HEK293T (cell line): ENCODE measurements around the gene NME7.

Source experiments
- ARNT ChIP-seq: fragments of 450-650 bp; IDR thresholded peaks from 2 replicates; pipeline ENCODE4 v1.6.1; 2017; ENCODE audit warnings: mild to moderate bottlenecking
- BHLHE40 ChIP-seq: fragments of 450-650 bp; IDR thresholded peaks from 2 replicates; pipeline ENCODE4 v1.6.1; 2016; ENCODE audit warnings: mild to moderate bottlenecking, moderate library complexity, borderline replicate concordance
- CTBP1 ChIP-seq: fragments of 450-650 bp; IDR thresholded peaks from 2 replicates; pipeline ENCODE4 v1.6.1; 2016; ENCODE audit warnings: borderline replicate concordance
- ELF4 ChIP-seq: fragments of 450-650 bp; IDR thresholded peaks from 2 replicates; pipeline ENCODE4 v1.6.1; 2017; ENCODE audit warnings: antibody characterized with exemption
- FOXA1 ChIP-seq: fragments of 450-650 bp; IDR thresholded peaks from 2 replicates; pipeline ENCODE4 v1.6.1; 2016; ENCODE audit warnings: mild to moderate bottlenecking
- FOXK2 ChIP-seq: fragments of 450-650 bp; IDR thresholded peaks from 2 replicates; pipeline ENCODE4 v1.6.1; 2016; ENCODE audit warnings: mild to moderate bottlenecking
- FOXM1 ChIP-seq: fragments of 450-650 bp; IDR thresholded peaks from 2 replicates; pipeline ENCODE4 v1.6.1; 2017; ENCODE audit warnings: mild to moderate bottlenecking, borderline replicate concordance
- HDGF ChIP-seq: fragments of 450-650 bp; IDR thresholded peaks from 2 replicates; pipeline ENCODE4 v1.6.1; 2017; ENCODE audit warnings: antibody characterized with exemption, borderline replicate concordance
- L3MBTL2 ChIP-seq: fragments of 450-650 bp; conservative IDR thresholded peaks from 2 replicates; pipeline ENCODE4 v1.6.1; 2016; ENCODE audit warnings: mild to moderate bottlenecking
- LEF1 ChIP-seq: fragments of 450-650 bp; IDR thresholded peaks from 2 replicates; pipeline ENCODE4 v1.6.1; 2017; ENCODE audit warnings: mild to moderate bottlenecking, borderline replicate concordance
- PKNOX1 ChIP-seq: fragments of 450-650 bp; IDR thresholded peaks from 2 replicates; pipeline ENCODE4 v1.6.1; 2016
- SP1 ChIP-seq: fragments of 450-650 bp; IDR thresholded peaks from 2 replicates; pipeline ENCODE4 v1.6.1; 2017
- SUZ12 ChIP-seq: fragments of 450-650 bp; IDR thresholded peaks from 2 replicates; pipeline ENCODE4 v1.6.1; 2016; ENCODE audit warnings: mild to moderate bottlenecking
- TARDBP ChIP-seq: fragments of 450-650 bp; IDR thresholded peaks from 2 replicates; pipeline ENCODE4 v1.6.1; 2016

GRCh38 chr1:169148472-169149252, 218.9 kb downstream of the NME7 start:
- TF ChIP-seq FOXA1, result no peak
- no peak for TF ChIP-seq SP1
- TF ChIP-seq FOXM1, result no peak
- no peak for TF ChIP-seq PKNOX1
- no peak for TF ChIP-seq FOXK2
- no peak for TF ChIP-seq CTBP1
- no peak for TF ChIP-seq BHLHE40
- TF ChIP-seq SUZ12, result no peak
- no peak for TF ChIP-seq LEF1
- no peak for TF ChIP-seq ELF4
- no peak for TF ChIP-seq L3MBTL2
- TF ChIP-seq TARDBP, result no peak
- no peak for TF ChIP-seq ARNT
- TF ChIP-seq HDGF, result no peak
